Testis (tissue), 3 donors: ENCODE measurements around the gene VDAC2. TPM values are rescaled to one million over a fixed set of nuclear protein-coding genes. Genes with fewer than 3 reads are reported as not detected.
A peak's percentile ranks its signal among the peaks of the same experiment; 100 is the strongest.

Experiments
- DNase-seq: peaks from one replicate; pipeline ENCODE4 v3.0.0-alpha.2; 2019
- H3K27ac ChIP-seq, 2 donors: fragments of 200-600 bp; sonication (generic); one replicate each; pipeline ENCODE4 v1.5.1; 2019
- H3K27me3 ChIP-seq: fragments of 200-600 bp; sonication (generic); one replicate; pipeline ENCODE4 v1.5.1; 2019
- H3K36me3 ChIP-seq: fragments of 200-600 bp; sonication (generic); one replicate; pipeline ENCODE4 v1.5.1; 2017; ENCODE audit warnings: low read depth; ENCODE audit errors: missing control alignments
- H3K4me1 ChIP-seq: fragments of 200-600 bp; sonication (generic); one replicate; pipeline ENCODE4 v1.5.1; 2019
- H3K4me3 ChIP-seq, 2 donors: fragments of 200-600 bp; sonication (generic); one replicate each; pipeline ENCODE4 v1.5.1; 2017 to 2019
- H3K9me3 ChIP-seq: fragments of 200-600 bp; sonication (generic); one replicate; pipeline ENCODE4 v1.5.1; 2017
- POLR2A ChIP-seq: fragments of 450-650 bp; IDR thresholded peaks from one replicate; pipeline ENCODE4 v1.6.1; 2017; ENCODE audit warnings: antibody characterized with exemption, mild to moderate bottlenecking, moderate library complexity
- WGBS, 2 donors: methylation state at CpG; one replicate each; pipeline ENCODE4 v1.1.5; 2018; 5-methylcytosine and 5-hydroxymethylcytosine counted together
- intact Hi-C: fragments of 100-400 bp; cut with DNase I; formaldehyde crosslinking; loops from one replicate; pipeline ENCODE4 v1.15.1; 2023; ENCODE audit warnings: low total_unique reads
- polyA plus RNA-seq: library from polyadenylated mRNA; stranded (reverse); fragments of 350-450 nt; fragmentation: Illumina TruSeq; extraction: RNeasy Lipid Tissue Mini Kit (QIAGEN cat#74804); gene quantifications from one replicate; pipeline ENCODE4 v1.2.3, GENCODE V29; 2014; ENCODE audit warnings: low read depth, low replicate concordance; ENCODE audit not compliant: insufficient read depth
- total RNA-seq, 2 donors: library from RNA; depleted of rRNA; stranded (reverse); fragments of >200 nt; gene quantifications; one replicate each; pipeline ENCODE4 v1.2.3, GENCODE V29; 2016
- TF ChIP-seq, protein P1 (sequence below), 3 experiments: fragments of 450-650 bp in 2 of 3; fragments of 200-600 bp in 1 of 3; sonication (generic) in 1 of 3; IDR thresholded peaks; one replicate each; pipeline ENCODE4 v1.5.1; 2016 to 2019; ENCODE audit warnings: antibody characterized with exemption in 3 of 3, mild to moderate bottlenecking in 2 of 3, moderate library complexity in 1 of 3

Gene VDAC2
- total and polyA plus RNA-seq, 3 donors from 2014 or later, result 105 to 234 (median 111) TPM

- intact Hi-C loops, result no loop called here
Observed at GRCh38 chr10:75240329-75241076, 29.9 kb downstream of the VDAC2 start.

DNA sequence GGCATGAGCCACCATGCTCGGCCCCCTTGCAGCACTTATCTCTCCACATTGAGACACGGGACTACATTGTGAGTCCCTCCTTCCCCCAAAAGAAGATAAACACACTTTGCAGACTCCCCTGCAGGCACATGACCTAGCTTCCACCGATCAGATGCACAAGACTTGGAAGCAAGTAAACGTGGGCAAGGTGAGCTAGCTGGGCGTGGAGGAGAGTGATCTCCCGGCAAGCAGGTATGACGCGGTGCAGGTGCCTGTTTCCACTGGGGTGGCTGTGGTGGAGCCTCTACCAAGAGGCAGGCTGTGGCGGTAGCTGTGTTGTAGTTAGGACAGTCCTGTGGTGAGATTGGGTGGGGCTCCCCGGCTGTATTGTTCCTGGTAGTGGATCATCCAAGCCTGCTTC lies 32.8 kb downstream of the VDAC2 start:
- Histone ChIP-seq H3K4me3 (no peak overlapping the region), H3K36me3 (no peaks in the 10 kb centered on the region), H3K27ac (peak overlapping the region in 1 of 2 donors; percentile 51), H3K27me3 (no peaks in the 10 kb centered on the region), H3K4me1 (no peaks in the 10 kb centered on the region), H3K9me3 (no peaks in the 10 kb centered on the region)
- DNase-seq, result no peak
- intact Hi-C loops, result no loop called here
- TF ChIP-seq, protein P1, sequence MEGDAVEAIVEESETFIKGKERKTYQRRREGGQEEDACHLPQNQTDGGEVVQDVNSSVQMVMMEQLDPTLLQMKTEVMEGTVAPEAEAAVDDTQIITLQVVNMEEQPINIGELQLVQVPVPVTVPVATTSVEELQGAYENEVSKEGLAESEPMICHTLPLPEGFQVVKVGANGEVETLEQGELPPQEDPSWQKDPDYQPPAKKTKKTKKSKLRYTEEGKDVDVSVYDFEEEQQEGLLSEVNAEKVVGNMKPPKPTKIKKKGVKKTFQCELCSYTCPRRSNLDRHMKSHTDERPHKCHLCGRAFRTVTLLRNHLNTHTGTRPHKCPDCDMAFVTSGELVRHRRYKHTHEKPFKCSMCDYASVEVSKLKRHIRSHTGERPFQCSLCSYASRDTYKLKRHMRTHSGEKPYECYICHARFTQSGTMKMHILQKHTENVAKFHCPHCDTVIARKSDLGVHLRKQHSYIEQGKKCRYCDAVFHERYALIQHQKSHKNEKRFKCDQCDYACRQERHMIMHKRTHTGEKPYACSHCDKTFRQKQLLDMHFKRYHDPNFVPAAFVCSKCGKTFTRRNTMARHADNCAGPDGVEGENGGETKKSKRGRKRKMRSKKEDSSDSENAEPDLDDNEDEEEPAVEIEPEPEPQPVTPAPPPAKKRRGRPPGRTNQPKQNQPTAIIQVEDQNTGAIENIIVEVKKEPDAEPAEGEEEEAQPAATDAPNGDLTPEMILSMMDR (IDR thresholded peaks at IDR 0.05), result no peak
- TF ChIP-seq POLR2A, result no peak
- WGBS, 2 donors, result 63 to 82% methylated on average over 9 to 10 of the region's 10 CpGs

More at GRCh38 chr10:75240329-75241076, 29.9 kb downstream of the VDAC2 start:
- TF ChIP-seq, protein P1 (IDR thresholded peaks at IDR 0.05), result no peak
- TF ChIP-seq POLR2A, result no peak
- no peaks in the 10 kb centered on the region for H3K27me3 ChIP-seq
- H3K4me1 ChIP-seq, result no peaks in the 10 kb centered on the region
- WGBS, 2 donors, result 84 to 89% methylated on average over 7 to 12 of the region's 12 CpGs
- no peak overlapping the region for H3K27ac ChIP-seq
- DNase-seq, result no peak
- no peak overlapping the region for H3K4me3 ChIP-seq
- no peaks in the 10 kb centered on the region for H3K9me3 ChIP-seq
- no peaks in the 10 kb centered on the region for H3K36me3 ChIP-seq

GRCh38 chr10:75244487-75245353 lies 34.1 kb downstream of the VDAC2 start:
- Histone ChIP-seq H3K4me3 (no peak overlapping the region), H3K36me3 (no peaks in the 10 kb centered on the region), H3K27ac (peak overlapping the region in 1 of 2 donors; percentile 51), H3K9me3 (no peaks in the 10 kb centered on the region), H3K4me1 (no peaks in the 10 kb centered on the region), H3K27me3 (no peaks in the 10 kb centered on the region)
- WGBS, 2 donors, result 80 to 88% methylated on average over 4 to 8 of the region's 8 CpGs
- intact Hi-C loops, result no loop called here
- TF ChIP-seq POLR2A, result no peak
- TF ChIP-seq, protein P1 (IDR thresholded peaks at IDR 0.05), result no peak
- no peak for DNase-seq

- Histone ChIP-seq H3K9me3 (no peaks in the 10 kb centered on the region), H3K27ac (no peak overlapping the region), H3K4me1 (no peaks in the 10 kb centered on the region), H3K4me3 (no peak overlapping the region), H3K36me3 (no peaks in the 10 kb centered on the region), H3K27me3 (no peaks in the 10 kb centered on the region)
- TF ChIP-seq POLR2A, result no peak
- TF ChIP-seq, protein P1 (IDR thresholded peaks at IDR 0.05), result no peak
- DNase-seq, result no peak
- intact Hi-C loops, result no loop called here
- WGBS, 2 donors, result 76 to 81% methylated on average over 6 to 9 of the region's 10 CpGs
Observed at GRCh38 chr10:75245354-75246250, 35.0 kb downstream of the VDAC2 start.
